HL-60 (cell line): ENCODE data around the gene THOC3.
"Not testable (repeated sequence)": the region's sequence is repeated elsewhere in the genome, so short reads cannot be mapped to it uniquely, and the experiment has no call there.

ENCODE experiments used
- POLR2AphosphoS5 ChIP-seq: IDR thresholded peaks from 2 replicates; pipeline ENCODE4 v1.6.1; 2012; ENCODE audit warnings: low read depth
- TF ChIP-seq, protein P1 (sequence below): IDR thresholded peaks from one replicate; pipeline ENCODE4 v1.5.1; 2011; ENCODE audit warnings: low read length, control low read depth, inconsistent platforms; ENCODE audit not compliant: insufficient read depth

DNA sequence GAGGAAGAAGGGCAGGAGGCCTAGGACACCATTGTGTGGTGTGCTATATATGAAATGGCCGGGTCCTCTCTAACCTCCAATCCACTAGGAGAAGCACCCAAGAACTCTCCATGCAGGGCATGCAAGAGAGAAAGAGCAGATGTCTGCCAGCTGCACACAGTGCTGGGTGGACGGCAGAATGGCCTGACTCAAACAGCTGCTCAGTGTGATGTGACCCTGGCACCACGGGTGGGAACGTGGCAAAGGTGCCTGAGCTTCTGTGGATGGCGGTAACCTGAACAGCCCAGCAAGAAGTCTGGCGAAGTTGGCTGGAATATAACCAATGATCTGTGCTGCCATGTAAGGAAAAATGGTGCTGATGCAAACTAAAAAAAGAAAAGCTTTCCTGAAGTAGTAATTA, 46.2 kb upstream of the THOC3 start:
- TF ChIP-seq, protein P1, sequence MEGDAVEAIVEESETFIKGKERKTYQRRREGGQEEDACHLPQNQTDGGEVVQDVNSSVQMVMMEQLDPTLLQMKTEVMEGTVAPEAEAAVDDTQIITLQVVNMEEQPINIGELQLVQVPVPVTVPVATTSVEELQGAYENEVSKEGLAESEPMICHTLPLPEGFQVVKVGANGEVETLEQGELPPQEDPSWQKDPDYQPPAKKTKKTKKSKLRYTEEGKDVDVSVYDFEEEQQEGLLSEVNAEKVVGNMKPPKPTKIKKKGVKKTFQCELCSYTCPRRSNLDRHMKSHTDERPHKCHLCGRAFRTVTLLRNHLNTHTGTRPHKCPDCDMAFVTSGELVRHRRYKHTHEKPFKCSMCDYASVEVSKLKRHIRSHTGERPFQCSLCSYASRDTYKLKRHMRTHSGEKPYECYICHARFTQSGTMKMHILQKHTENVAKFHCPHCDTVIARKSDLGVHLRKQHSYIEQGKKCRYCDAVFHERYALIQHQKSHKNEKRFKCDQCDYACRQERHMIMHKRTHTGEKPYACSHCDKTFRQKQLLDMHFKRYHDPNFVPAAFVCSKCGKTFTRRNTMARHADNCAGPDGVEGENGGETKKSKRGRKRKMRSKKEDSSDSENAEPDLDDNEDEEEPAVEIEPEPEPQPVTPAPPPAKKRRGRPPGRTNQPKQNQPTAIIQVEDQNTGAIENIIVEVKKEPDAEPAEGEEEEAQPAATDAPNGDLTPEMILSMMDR = not testable (repeated sequence)
- TF ChIP-seq POLR2AphosphoS5 = not testable (repeated sequence)
